SK-N-DZ (cell line): ENCODE results near the gene ZNF280A.
"Not testable (repeated sequence)": the region's sequence is repeated elsewhere in the genome, so short reads cannot be mapped to it uniquely, and the experiment has no call there.

Experiments used
- DNase-seq: peaks from one replicate; pipeline ENCODE4 v3.0.0-alpha.2; 2015; ENCODE audit warnings: low spot score

ZNF280A gene

DNA sequence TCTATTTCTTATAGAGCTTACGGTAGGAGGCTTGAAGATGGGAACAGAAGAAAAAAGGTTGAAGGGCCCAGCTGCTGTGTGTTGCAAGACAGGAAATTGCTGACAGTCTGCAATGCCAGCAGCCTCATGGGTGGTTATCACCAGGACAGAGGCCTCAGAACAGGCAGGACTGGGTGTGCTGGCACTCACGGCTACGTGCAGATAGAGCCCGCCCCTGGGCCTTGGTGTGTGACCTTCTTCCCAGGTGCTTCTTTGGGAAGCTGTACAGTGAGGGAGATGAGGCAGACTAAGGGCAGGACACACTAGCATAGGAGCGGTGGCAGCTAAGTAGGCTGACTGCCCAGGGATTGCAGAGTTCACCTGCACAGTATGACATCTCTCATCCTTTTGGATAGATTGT, 26.4 kb upstream of the ZNF280A start:
- DNase-seq, result no peak

DNA sequence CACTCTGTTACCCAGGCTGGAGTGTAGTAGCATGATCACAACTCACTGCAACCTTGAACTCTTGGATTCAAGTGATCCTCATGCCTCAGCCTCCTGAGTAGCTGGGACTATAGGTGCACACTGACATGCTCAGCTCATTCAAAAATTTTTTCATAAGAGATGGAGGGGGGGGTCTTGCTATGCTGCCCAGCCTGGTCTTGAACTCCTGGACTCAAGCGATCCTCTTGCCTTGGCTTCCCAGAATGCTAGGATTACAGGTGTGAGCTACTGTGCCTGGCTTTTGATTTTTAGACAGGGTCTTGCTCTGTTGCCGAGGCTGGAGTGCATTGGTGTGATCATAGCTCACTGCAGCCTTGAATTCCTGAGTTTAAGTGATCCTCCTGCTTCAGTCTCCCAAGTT, 25.0 kb upstream of the ZNF280A start:
- DNase-seq, result no peak

DNA sequence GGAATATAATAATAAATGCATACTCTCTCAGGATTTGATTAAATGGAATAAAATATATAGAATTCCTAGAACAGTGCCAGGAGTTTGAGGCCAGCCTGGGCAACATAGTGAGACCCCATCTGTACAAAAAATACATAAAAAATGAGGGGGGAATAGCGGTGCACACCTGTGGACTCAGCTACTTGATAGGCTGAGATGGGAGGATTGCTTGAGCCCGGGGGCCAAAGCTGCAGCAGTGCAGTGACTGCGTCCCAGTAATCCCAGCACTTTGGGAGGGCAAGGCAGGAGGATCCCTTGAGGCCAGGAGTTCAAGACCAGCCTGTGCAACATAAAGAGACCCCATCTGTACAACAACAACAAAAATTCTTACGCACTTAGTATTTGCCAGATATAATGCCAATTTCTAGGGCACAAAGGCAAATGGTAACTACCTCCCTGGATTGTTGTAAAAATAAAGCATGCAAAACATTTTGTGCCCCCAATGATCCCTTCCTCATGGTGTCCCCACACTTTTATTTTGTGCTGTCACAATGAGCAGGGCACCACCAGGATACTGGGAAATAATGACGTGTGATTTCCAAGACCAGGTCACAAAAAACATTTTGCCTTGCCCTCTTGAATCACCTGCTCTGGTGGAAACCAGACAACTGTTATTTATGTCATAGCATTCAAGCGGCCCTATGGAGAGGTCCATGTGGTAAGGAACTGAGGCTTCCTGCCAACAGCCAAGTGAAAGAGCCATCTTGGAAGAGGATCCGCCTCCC, 18.3 kb upstream of the ZNF280A start:
- DNase-seq, result no peak

DNA sequence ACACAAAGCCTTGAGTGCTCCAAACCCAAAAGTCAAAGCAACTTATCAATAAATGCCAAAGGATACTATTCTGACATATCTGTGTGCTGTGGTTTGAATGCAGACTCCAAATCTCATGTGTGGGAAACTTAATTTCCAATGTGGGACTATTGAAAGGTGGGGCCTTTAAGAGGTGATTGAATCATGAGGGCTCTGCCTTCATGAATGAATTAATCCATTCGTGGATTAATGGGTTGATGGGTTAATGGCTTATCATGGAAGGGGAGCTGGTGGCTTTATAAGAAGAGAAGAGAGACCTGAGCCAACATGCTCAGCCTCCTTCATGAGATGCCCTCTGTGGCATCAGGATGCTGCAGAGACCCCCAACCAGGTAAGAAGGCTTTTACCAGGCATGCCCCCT, 16.8 kb upstream of the ZNF280A start:
- DNase-seq, result no peak

GRCh38 chr22:22536515-22536914, 16.4 kb upstream of the ZNF280A start:
- no peak for DNase-seq

GRCh38 chr22:22535662-22536061, 15.6 kb upstream of the ZNF280A start:
- DNase-seq, result no peak

GRCh38 chr22:22534604-22535415, 14.7 kb upstream of the ZNF280A start:
- DNase-seq, result no peak

GRCh38 chr22:22533863-22534262, 13.8 kb upstream of the ZNF280A start:
- DNase-seq, result no peak

DNA sequence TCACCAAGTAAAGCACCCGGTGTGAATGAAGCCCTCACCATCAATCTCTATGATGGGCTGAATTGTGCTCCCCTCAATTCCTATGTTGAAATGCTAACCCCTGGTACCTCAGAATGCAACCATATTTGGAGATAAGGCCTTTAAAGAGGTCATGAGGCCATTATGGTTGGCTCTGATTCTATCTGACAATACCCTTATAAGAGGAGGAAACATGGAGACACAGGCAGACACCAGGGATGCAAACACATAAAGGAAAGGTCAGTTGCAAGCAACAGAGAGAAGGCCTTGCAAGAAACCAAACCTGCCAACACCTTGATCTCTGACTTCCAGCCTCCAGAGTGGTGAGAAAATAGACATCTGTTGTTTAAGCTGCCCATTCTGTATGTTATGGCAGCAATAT, 13.3 kb upstream of the ZNF280A start:
- no peak for DNase-seq

DNA sequence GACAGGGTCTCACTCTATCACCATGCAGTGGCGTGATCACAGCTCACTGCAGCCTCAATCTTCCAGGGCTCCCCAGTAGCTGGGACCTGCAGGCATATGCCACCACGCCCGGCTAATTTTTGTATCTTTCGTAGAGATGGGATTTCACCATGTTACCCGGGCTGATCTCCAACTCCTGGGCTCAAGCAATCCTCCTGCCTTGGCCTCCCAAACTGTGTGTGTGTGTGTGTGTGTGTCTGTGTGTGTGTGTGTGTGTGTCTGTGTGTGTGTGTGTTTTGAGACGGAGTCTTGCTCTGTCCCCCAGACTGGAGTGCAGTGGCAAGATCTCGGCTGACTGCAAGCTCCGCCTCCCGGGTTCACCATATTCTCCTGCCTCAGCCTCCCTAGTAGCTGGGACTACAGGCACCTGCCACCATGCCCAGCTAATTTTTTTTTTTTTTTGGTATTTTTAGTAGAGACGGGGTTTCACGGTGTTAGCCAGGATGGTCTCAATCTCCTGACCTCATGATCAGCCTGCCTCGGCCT, 12.5 kb upstream of the ZNF280A start:
- not testable (repeated sequence) for DNase-seq

DNA sequence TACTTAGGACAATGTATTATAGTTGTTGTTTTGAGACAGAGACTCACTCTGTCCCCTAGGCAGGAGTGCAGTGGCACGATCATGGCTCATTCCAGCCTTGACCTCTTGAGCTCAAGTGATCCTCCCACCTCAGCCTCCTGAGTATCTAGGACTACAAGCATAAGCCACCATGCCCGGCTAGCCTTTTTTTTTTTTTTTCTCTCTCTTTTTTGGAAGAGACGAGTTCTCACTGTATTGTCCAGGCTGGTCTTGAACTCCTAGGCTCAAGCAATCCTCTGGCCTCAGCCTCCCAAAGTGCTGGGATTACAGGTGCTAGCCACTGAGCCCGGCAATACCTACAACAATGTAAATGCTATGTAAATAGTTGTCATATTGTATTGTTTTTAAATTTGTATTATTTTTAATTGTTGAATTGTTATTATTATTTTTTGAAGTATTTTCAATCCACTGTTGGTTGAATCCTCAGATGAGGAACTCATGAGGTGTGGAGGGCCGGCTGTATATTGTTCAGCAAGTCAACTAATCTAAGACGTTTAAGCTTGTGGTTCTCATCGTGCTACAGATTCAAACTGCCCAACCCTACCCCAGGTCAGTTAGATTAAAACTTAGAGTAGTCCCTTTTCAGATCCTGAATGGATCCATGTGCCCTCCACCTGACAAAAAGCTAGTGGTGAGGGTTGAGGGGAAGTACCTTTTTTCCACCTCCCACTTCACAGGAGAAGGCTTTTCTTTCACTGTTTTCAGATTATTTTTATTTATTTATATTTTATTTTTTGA, 11.9 kb upstream of the ZNF280A start:
- no peak for DNase-seq

DNA sequence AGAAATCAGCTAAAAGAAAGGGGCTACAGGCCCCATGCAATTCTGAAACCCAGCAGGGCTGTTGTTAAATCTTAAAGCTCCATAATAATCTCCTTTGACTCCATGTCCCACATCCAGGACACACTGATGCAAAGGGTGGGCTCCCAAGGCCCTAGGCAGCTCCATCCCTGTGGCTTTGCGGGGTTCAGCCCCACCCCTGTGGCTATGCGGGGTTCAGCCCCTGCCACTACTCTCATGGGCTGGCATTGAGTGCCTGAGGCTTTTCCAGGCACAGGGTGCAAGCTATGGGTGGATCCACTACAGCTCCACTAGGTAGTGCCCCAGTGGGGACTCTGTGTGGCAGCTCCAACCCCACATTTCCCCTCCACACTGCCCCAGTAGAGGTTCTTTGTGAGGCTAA, 8.7 kb upstream of the ZNF280A start:
- DNase-seq, result no peak

DNA sequence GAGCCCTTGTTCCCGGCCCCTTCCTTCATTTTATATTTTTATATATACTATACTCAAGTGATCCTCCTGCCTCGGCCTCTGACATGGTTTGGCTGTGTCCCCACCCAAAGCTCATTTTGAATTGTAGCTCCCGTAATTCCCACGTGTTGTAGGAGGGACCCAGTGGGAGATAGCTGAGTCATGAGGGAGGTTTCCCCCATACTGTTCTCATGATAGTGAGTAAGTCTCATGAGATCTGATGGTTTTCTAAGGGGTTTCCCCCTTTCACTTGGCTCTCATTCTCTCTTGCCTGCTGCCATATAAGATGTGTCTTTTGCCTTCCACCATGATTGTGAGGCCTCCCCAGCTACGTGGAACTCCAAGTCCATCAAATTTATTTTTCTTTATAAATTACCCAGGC, 7.2 kb upstream of the ZNF280A start:
- no peak for DNase-seq

- DNase-seq, result no peak
Observed at GRCh38 chr22:22526125-22526912, 6.2 kb upstream of the ZNF280A start.

DNA sequence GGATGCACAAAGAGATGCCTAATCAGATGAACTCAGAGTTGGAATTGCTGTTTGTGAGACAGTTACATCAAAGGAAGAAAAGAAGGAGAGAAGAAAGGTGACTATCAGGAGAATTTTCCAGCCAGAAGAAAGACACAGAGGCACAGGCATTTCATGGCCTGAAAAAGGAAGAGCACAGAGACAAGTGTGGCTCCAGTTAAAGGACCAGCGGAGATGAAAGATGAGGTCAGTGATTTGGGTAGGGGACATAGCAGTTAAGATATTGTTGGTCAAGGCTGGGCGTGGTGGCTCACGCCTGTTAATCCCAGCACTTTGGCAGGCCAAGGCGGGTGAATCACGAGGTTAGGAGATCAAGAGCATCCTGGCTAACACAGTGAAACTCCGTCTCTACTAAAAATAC, 3.4 kb upstream of the ZNF280A start:
- DNase-seq, result no peak

DNA sequence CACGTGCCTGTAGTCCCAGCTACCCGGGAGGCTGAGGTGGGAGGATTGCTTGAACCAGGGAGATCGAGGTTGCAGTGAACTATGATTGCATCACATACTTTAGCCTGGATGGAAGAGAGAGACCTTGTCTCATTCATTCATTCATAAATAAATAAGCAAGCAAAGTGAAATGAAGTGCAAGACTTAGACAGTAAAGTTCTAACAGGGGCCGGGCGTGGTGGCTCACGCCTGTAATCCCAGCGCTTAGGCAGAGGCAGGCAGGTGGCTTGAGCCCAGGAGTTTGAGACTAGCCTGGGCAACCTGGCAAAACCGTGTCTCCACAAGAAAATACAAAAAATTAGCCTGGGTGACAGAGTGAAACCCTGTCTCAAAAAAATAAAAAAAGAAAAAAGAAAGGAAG, 1.6 kb upstream of the ZNF280A start:
- DNase-seq, result no peak

- DNase-seq, result no peak
Observed at GRCh38 chr22:22520667-22521602, 865 bp upstream of the ZNF280A start.

DNA sequence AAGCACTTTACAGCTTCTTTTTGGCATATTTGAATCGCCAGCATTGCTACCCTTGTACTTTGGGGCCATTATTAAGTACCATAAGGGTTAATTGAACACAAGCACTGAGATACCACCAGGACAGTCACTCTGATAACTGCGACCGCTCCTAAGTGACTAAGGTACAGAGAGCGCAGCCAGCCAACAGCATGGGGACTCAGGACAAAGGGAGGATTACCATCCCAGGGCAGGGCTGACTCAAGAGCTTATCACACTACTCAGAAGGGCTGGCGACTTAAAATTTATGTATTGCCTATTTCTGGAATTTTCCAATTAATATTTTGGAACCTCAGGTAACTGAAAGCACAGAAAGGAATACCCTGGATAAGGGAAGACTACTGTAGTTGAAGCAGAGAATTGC, 479 bp downstream of the ZNF280A start:
- DNase-seq, result peak; percentile 36

DNA sequence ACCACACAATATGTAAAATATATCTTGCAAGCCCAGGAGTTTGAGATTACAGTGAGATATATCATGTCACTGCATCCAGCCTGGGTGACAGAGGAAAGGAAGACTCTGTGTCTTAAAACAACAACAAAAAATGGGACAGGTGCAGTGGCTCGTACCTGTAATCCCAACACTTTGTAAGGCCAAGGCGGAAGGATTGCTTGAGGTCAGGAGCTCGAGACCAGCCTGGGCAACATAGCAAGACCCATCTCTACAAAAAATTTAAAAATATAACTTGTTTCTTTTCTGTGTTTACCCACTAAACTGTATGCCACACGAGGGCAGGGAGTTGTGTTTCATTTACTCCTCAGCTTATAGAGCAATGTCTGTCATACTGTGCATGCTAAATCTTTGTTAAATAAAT, 3.1 kb downstream of the ZNF280A start:
- DNase-seq, result no peak

DNA sequence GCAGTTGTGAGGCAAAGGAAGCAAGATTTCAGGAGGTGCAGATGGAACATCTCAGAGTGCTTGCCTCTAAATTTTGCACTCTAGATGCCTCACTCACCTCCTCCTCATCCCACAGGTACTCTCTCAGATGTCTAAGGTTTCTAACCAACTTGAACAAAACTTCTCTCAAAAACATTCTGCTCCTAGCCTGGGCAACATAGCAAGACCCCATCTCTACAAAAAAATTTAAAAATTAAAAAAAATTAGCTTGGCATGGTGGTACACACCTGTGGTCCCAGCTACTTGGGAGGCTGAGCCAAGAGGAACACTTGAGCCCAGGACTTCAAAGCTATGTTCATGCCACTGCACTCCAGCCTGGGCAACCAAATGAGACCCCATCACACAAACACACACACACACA, 4.2 kb downstream of the ZNF280A start:
- DNase-seq, result no peak
